GM15510 (cell line): ENCODE measurements around the gene NUP133.

Experiments
- POLR2A ChIP-seq: IDR thresholded peaks from 3 replicates; pipeline ENCODE4 v1.6.1; 2011; ENCODE audit warnings: borderline replicate concordance; ENCODE audit not compliant: insufficient read length; ENCODE audit errors: extremely low read depth

The NUP133 gene

DNA sequence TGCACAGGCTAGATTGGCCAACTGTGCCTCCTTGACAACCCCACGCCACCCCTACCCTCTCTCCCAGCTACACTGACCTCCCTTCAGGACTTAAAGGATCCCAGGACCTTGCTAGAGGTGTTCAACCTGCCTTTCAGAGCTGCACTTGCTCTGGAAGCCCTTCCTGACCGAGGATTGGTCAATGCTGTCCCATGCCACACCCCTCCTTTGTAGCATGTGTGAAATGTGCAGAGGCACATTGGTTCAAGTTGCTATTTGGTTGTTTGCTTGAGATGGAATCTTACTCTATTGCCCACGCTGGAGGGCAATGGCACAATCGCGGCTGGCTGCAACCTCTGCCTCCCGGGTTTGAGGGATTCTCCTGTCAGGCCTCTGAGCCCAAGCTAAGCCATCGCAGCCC, 96.1 kb downstream of the NUP133 start:
- TF ChIP-seq POLR2A = no peak

DNA sequence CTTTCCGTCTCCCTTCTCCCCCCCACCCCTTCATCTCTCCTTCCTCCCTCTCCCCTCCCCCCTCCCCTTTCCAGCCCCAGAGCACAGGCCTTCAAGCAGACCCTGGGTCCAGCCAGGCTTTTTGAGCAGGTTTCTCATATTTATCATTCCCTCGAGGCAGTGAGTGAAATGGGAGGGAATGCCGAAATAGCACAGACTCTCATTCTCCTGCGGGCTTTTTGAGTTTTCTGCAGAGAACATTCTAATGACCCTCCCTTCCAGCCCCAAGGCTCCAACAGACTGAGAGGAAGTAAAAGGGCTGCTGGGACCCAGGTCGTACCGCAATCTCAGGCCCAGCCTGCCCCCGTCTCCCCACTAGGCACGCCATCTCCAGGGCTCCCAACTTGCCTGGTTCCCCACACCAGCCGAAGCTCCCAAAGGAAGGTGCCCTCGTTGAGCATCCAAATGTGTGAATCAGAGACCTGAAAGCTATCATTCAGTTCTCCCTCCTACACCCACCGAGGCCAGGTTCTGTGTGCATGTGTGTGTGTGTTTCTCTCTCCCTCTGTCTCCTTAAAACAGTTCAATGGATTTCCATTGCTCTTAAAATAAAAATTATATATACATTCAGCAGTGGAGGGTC, 96.6 kb downstream of the NUP133 start:
- no peak for TF ChIP-seq POLR2A

- TF ChIP-seq POLR2A = no peak
Measured at GRCh38 chr1:229410692-229411433, 97.3 kb downstream of the NUP133 start.

- TF ChIP-seq POLR2A = no peak
Measured at GRCh38 chr1:229410370-229410691, 97.8 kb downstream of the NUP133 start.

- no peak for TF ChIP-seq POLR2A
Measured at GRCh38 chr1:229409616-229410369, 98.3 kb downstream of the NUP133 start.

- TF ChIP-seq POLR2A = no peak
Measured at GRCh38 chr1:229408458-229409037, 99.6 kb downstream of the NUP133 start.

DNA sequence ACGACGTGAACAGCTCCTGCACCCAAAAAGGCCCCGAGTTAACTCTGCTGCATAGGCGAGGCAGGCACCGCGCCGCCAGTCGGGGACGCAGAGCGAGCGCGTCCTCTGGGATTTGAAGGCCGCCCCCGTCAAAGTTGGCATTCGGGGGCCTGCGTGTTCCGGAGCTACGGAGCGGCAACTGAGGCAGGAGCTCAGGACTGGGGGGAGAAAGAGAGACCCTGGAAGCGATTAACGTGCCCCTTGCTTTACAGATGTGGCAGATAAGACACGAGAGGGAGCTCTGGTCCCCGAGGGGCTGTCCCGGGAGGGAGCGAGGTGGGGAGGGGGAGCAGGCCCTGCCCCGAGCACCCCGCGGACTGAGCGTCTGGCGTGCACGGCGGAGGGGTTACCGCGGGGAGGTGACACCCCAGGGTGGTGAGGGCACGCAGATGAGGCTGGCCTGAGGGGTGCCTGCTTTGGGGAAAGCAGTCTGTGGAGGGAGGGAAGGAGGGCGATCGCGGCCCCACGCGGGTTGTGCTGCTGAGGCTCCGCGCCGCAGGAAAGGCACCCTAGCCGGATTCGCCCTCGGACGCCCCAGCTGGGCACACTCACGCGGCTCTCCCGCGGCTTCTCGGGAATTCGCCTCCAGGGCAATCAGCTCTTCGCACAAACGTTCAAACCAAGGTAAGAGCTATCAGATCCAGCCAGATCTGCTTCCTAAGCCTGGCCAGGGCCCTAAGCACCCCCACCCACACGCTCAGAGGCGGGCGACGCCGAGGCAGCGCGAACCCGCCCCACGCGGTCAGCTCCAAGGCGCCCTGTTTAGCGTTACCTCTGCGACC, 100.7 kb downstream of the NUP133 start:
- TF ChIP-seq POLR2A = no peak

DNA sequence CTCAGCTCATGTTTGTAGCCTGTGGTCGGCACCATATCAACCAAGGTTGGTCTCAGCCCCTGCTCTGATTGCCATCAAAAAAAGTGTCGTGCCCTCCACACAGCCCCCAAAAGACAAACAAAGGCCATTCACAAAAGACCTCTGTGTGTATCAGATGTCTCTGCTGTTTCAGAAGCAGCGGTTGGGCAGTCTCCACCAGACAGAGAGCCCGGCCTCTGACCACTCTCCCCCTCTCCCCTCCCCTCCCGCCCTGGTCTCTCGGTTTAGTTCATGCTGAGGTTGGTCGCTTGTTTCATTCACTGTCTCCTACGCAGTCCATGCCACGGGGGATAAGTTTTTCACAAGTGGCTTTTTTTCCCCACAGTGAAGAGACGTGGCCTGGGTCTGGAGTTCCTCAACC, 101.3 kb downstream of the NUP133 start:
- TF ChIP-seq POLR2A = no peak

DNA sequence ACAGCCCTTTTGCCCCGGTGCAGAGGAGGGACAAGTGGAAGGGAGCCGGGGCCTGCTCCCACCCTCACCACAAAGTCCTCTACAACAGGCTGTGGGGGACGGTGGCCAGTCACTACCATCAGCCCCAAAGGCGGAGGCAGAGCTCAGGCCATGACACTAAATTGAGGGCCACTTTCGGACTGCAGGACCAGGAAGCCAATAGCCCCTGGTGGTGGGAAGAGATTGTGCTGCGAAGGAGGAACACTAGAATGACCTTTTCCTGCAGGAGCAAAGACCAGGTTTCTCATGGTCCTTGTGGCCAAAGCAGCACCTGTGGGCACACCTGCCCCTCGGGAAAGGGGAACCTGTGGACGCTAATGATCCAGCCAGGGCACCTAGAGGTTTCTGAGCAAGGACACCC, 104.6 kb downstream of the NUP133 start:
- no peak for TF ChIP-seq POLR2A

GRCh38 chr1:229402993-229403392, 105.1 kb downstream of the NUP133 start:
- no peak for TF ChIP-seq POLR2A

GRCh38 chr1:229397762-229398161, 110.4 kb downstream of the NUP133 start:
- TF ChIP-seq POLR2A = no peak

DNA sequence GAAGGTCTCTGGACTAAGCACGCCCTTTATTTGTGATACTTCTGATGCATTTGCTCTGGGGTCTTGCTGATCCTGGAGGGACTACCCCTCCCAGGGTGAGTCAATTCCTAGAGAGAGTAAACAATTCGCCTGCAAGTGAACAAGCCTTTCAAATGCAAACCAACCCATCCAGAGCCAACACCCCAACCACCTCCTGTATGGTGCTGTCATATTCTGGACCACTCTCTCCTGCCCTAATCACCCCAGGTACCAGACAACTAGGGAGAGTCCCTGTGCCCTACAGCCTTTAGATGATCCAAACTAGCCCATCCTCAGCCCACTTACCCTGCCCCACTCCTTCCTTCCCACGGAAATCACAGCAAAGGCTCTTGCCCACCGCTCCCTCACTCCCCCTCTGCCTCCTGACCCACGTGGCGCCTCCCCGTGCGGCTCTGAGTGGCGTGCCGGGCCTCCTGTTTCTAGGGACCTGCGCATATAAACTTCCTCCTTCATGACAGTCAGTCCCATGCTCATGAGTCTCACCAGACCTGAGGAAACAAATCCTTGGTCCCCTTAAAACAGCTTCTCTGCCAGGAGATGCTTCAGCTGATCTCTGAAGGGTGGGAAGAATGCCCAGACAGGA, 111.4 kb downstream of the NUP133 start:
- TF ChIP-seq POLR2A = no peak

DNA sequence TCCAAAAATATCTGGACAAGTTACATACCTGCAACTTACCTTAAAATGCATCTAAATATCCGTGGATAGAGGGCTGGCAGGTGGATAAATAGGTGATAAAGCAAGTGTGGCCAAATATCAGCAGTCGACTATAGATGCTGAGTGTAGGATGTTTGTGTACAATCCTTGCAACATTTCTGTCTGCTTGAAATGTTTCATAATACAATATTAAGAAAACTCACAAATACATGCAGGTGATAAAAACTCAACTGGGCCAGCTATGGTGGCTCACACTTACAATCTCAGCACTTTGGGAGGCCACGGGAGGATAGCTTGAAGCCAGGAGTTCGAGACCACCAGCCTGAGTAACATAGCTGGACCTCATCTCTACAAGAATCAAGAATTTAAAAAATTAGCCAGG, 115.2 kb downstream of the NUP133 start:
- TF ChIP-seq POLR2A = no peak
